Panc1 (cell line): Measurements from ENCODE around the gene SNX3. TPM values are rescaled to one million over a fixed set of nuclear protein-coding genes. Genes with fewer than 3 reads are reported as not detected.

Source experiments
- ATAC-seq: fragments of 200-7000 bp; cut with Tn5 transposase; 2 replicates; pipeline ENCODE4 v1.9.1; 2020; ENCODE audit warnings: mild to moderate bottlenecking, moderate library complexity
- BruUV-seq: library from RNA; stranded (reverse); fragments of 400-500 nt; replicated peaks from 2 replicates; lab custom pipeline; 2021; lab: Mats Ljungman, UMichigan
- CTCF ChIA-PET: fragments of 300-600 bp; sonication (Branson Sonifier 250); formaldehyde crosslinking; loops from one replicate; lab custom pipeline; 2022; ENCODE audit warnings: antibody characterized with exemption; lab: Charles Lee
- POLR2A ChIA-PET: fragments of 300-600 bp; sonication (Branson Sonifier 250); formaldehyde crosslinking; loops from one replicate; lab custom pipeline; 2022; ENCODE audit warnings: antibody characterized with exemption; lab: Charles Lee
- DNase-seq: peaks from one replicate; pipeline ENCODE4 v3.0.0-alpha.2; 2010; ENCODE audit warnings: low read depth, low spot score
- H3K27ac ChIP-seq: 2 replicates; pipeline ENCODE4 v1.5.1; 2011; ENCODE audit warnings: mild to moderate bottlenecking, low read length, inconsistent platforms
- H3K27me3 ChIP-seq: fragments of 200-500 bp; sonication (Bioruptor generic); 2 replicates; pipeline ENCODE4 v1.6.0; 2014; ENCODE audit warnings: low read length, inconsistent platforms; ENCODE audit not compliant: control insufficient read depth, insufficient read depth
- H3K36me3 ChIP-seq: fragments of 200-500 bp; sonication (Bioruptor generic); 2 replicates; pipeline ENCODE4 v1.5.1; 2014; ENCODE audit warnings: inconsistent platforms, mild to moderate bottlenecking, low read length, moderate library complexity; ENCODE audit not compliant: control insufficient read depth, insufficient read depth
- H3K4me1 ChIP-seq: 2 replicates; pipeline ENCODE4 v1.5.1; 2011; ENCODE audit warnings: inconsistent platforms, mild to moderate bottlenecking, low read length, moderate library complexity; ENCODE audit not compliant: control insufficient read depth, insufficient read depth
- H3K4me3 ChIP-seq, 2 experiments: 2 replicates each; pipeline ENCODE4 v1.5.1; 2011 to 2012; ENCODE audit warnings: low read depth in 2 of 2, low read length in 2 of 2, mild to moderate bottlenecking in 2 of 2, inconsistent platforms in 1 of 2, moderate library complexity in 1 of 2
- H3K9me3 ChIP-seq: fragments of 200-500 bp; sonication (Bioruptor generic); 2 replicates; pipeline ENCODE4 v1.5.1; 2014; ENCODE audit warnings: low read depth, mild to moderate bottlenecking, inconsistent platforms, low read length, moderate library complexity; ENCODE audit not compliant: control insufficient read depth, insufficient read depth
- POLR2AphosphoS5 ChIP-seq: IDR thresholded peaks from 2 replicates; pipeline ENCODE4 v1.6.1; 2012; ENCODE audit warnings: mild to moderate bottlenecking, low read depth, low read length, moderate library complexity
- SIN3A ChIP-seq: IDR thresholded peaks from 2 replicates; pipeline ENCODE4 v1.6.1; 2012; ENCODE audit warnings: low read depth, mild to moderate bottlenecking, low read length, moderate library complexity, borderline replicate concordance; ENCODE audit not compliant: insufficient read depth
- TCF7L2 ChIP-seq: IDR thresholded peaks from 2 replicates; pipeline ENCODE4 v1.6.1; 2011; ENCODE audit warnings: mild to moderate bottlenecking, low read depth, low read length, inconsistent platforms
- in situ Hi-C: cut with HindIII; loops from 2 replicates; pipeline ENCODE4 v1.10.0; 2016; ENCODE audit warnings: low sequenced_read_pairs, low pct_unique_long_range_greater_than_20kb
- intact Hi-C: fragments of 100-400 bp; cut with micrococcal nuclease; formaldehyde crosslinking; loops from one replicate; pipeline ENCODE4 v1.10.0; 2022; ENCODE audit not compliant: unreplicated experiment
- total RNA-seq: library from RNA; stranded (reverse); gene quantifications from one replicate; pipeline ENCODE4 v1.2.1, GENCODE V29; 2021; ENCODE audit not compliant: unreplicated experiment
- TF ChIP-seq, protein P1 (sequence below), 2 experiments: IDR thresholded peaks; 2 replicates each; pipeline ENCODE4 v1.6.1; 2011 to 2012; ENCODE audit warnings: low read depth in 2 of 2, control low read depth in 1 of 2, low read length in 1 of 2, mild to moderate bottlenecking in 1 of 2, moderate library complexity in 1 of 2; ENCODE audit not compliant: insufficient read depth in 1 of 2
- TF ChIP-seq, protein P2 (sequence below): fragments of 450-650 bp; IDR thresholded peaks from 2 replicates; pipeline ENCODE4 v1.5.1; 2017; ENCODE audit warnings: mild to moderate bottlenecking

Gene SNX3
- total RNA-seq, 1 experiment from 2014 or later = 223 TPM

- Histone ChIP-seq H3K27me3 (no peaks in the 10 kb centered on the region), H3K27ac (peak overlapping the region; percentile 85), H3K4me3 (peak overlapping the region; percentile 65 to 94), H3K36me3 (no peaks in the 10 kb centered on the region), H3K4me1 (peaks cover 14% of the 10 kb centered on the region), H3K9me3 (no peaks in the 10 kb centered on the region)
- BruUV-seq = TSS peak; percentile 97
- intact Hi-C loops = no loop called here
- DNase-seq (no peak), ATAC-seq (peak; percentile 47)
- TF ChIP-seq, protein P1, sequence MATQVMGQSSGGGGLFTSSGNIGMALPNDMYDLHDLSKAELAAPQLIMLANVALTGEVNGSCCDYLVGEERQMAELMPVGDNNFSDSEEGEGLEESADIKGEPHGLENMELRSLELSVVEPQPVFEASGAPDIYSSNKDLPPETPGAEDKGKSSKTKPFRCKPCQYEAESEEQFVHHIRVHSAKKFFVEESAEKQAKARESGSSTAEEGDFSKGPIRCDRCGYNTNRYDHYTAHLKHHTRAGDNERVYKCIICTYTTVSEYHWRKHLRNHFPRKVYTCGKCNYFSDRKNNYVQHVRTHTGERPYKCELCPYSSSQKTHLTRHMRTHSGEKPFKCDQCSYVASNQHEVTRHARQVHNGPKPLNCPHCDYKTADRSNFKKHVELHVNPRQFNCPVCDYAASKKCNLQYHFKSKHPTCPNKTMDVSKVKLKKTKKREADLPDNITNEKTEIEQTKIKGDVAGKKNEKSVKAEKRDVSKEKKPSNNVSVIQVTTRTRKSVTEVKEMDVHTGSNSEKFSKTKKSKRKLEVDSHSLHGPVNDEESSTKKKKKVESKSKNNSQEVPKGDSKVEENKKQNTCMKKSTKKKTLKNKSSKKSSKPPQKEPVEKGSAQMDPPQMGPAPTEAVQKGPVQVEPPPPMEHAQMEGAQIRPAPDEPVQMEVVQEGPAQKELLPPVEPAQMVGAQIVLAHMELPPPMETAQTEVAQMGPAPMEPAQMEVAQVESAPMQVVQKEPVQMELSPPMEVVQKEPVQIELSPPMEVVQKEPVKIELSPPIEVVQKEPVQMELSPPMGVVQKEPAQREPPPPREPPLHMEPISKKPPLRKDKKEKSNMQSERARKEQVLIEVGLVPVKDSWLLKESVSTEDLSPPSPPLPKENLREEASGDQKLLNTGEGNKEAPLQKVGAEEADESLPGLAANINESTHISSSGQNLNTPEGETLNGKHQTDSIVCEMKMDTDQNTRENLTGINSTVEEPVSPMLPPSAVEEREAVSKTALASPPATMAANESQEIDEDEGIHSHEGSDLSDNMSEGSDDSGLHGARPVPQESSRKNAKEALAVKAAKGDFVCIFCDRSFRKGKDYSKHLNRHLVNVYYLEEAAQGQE (IDR thresholded peaks at IDR 0.05; ENCODE audit: insufficient read depth in 1 of 2, low read depth in 2 of 2, low read length in 1 of 2) = no peak
- no peak for TF ChIP-seq POLR2AphosphoS5
- TF ChIP-seq TCF7L2 = no peak
- no peak for TF ChIP-seq SIN3A
- TF ChIP-seq, protein P2, sequence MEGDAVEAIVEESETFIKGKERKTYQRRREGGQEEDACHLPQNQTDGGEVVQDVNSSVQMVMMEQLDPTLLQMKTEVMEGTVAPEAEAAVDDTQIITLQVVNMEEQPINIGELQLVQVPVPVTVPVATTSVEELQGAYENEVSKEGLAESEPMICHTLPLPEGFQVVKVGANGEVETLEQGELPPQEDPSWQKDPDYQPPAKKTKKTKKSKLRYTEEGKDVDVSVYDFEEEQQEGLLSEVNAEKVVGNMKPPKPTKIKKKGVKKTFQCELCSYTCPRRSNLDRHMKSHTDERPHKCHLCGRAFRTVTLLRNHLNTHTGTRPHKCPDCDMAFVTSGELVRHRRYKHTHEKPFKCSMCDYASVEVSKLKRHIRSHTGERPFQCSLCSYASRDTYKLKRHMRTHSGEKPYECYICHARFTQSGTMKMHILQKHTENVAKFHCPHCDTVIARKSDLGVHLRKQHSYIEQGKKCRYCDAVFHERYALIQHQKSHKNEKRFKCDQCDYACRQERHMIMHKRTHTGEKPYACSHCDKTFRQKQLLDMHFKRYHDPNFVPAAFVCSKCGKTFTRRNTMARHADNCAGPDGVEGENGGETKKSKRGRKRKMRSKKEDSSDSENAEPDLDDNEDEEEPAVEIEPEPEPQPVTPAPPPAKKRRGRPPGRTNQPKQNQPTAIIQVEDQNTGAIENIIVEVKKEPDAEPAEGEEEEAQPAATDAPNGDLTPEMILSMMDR = no peak
- ChIA-PET CTCF (no interaction called here), POLR2A (interaction anchor here (0.6 to 0.7 kb wide), 3 partner anchors 23 to 1847 kb away, joined by 3 to 6 read pairs (median 5); partner anchors contain the start of gene SNX3)
- in situ Hi-C loops = no loop called here
These were observed 33.5 kb upstream of the SNX3 start for GRCh38 chr6:108294297-108294726.

- peaks cover 14% of the 10 kb centered on the region for H3K4me1 ChIP-seq
- peak overlapping the region; percentile 65 to 94 for H3K4me3 ChIP-seq
- no peaks in the 10 kb centered on the region for H3K9me3 ChIP-seq
These were observed 32.9 kb upstream of the SNX3 start for GRCh38 chr6:108293527-108294296.

More at GRCh38 chr6:108293527-108294296, 32.9 kb upstream of the SNX3 start:
- TF ChIP-seq POLR2AphosphoS5 (no peak), TCF7L2 (no peak), SIN3A (no peak)
- TF ChIP-seq, protein P1 (IDR thresholded peaks at IDR 0.05; ENCODE audit: insufficient read depth in 1 of 2, low read depth in 2 of 2, low read length in 1 of 2) = no peak
- TF ChIP-seq, protein P2 = no peak
- BruUV-seq = no TSS peak
- POLR2A ChIA-PET = no interaction called here
- Histone ChIP-seq H3K27ac (peak overlapping the region; percentile 85), H3K36me3 (no peaks in the 10 kb centered on the region), H3K27me3 (no peaks in the 10 kb centered on the region)
- DNase-seq (no peak), ATAC-seq (no peak)
- CTCF ChIA-PET = no interaction called here
- in situ Hi-C loops (no loop called here), intact Hi-C loops (no loop called here)
